GM10266 (cell line): ENCODE measurements around the gene TEX261.

Source experiments
- DNase-seq: peaks from one replicate; pipeline ENCODE4 v3.0.0; 2012; ENCODE audit errors: extremely low spot score
- CTCF ChIP-seq: IDR thresholded peaks from 2 replicates; pipeline ENCODE4 v1.5.1; 2012; ENCODE audit warnings: mild to moderate bottlenecking, low read depth; ENCODE audit not compliant: control insufficient read depth, insufficient read depth; ENCODE audit errors: missing control alignments

The TEX261 gene

GRCh38 chr2:70992945-70993853 is 1.5 kb downstream of the TEX261 start:
- TF ChIP-seq CTCF, result no peak
- DNase-seq, result peak; percentile 3

GRCh38 chr2:70991742-70992141 is 2.9 kb downstream of the TEX261 start:
- no peak for TF ChIP-seq CTCF
- DNase-seq, result no peak

GRCh38 chr2:70991142-70991541 is 3.5 kb downstream of the TEX261 start:
- no peak for DNase-seq
- no peak for TF ChIP-seq CTCF

GRCh38 chr2:70990216-70990615 is 4.5 kb downstream of the TEX261 start:
- no peak for DNase-seq
- TF ChIP-seq CTCF, result no peak

- TF ChIP-seq CTCF, result no peak
- no peak for DNase-seq
Measured at GRCh38 chr2:70988726-70989648, 5.7 kb downstream of the TEX261 start.

- TF ChIP-seq CTCF, result no peak
Measured at GRCh38 chr2:70988151-70988550, 6.5 kb downstream of the TEX261 start.

More at GRCh38 chr2:70988151-70988550, 6.5 kb downstream of the TEX261 start:
- no peak for DNase-seq
